Cardiac muscle cell (in vitro differentiated cells and primary cell): ENCODE measurements around the gene RPGRIP1L. TPM values are rescaled to one million over a fixed set of nuclear protein-coding genes. Genes with fewer than 3 reads are reported as not detected.
A peak's percentile ranks its signal among the peaks of the same experiment; 100 is the strongest.

ENCODE experiments used
- DNase-seq, 2 donors: peaks; one replicate each; pipeline versions ENCODE4 v3.0.0 to v3.0.0-alpha.2; 2010 to 2017; ENCODE audit warnings: low read depth in 1 of 2, low spot score in 1 of 2
- H3K27ac ChIP-seq: fragments of 200-600 bp; sonication (generic); 2 replicates; pipeline ENCODE4 v1.5.1; 2016
- H3K27me3 ChIP-seq: fragments of 200-600 bp; sonication (generic); 2 replicates; pipeline ENCODE4 v1.6.0; 2016; ENCODE audit warnings: control low read depth
- H3K36me3 ChIP-seq: fragments of 200-600 bp; sonication (generic); 2 replicates; pipeline ENCODE4 v1.5.1; 2016; ENCODE audit warnings: control low read depth
- H3K4me1 ChIP-seq: fragments of 200-600 bp; sonication (generic); 2 replicates; pipeline ENCODE4 v1.8.1; 2017; ENCODE audit warnings: low read depth, mild to moderate bottlenecking, mixed run types
- H3K4me3 ChIP-seq: fragments of 200-600 bp; sonication (generic); 2 replicates; pipeline ENCODE4 v1.5.1; 2016; ENCODE audit warnings: mild to moderate bottlenecking
- H3K9me3 ChIP-seq: fragments of 200-600 bp; sonication (generic); 2 replicates; pipeline ENCODE4 v1.5.1; 2017; ENCODE audit warnings: low read depth, mild to moderate bottlenecking, control low read depth
- polyA plus RNA-seq: library from polyadenylated mRNA; unstranded; fragments of >200 nt; fragmentation: Nextera tagmentation; extraction: Ambion mirVana; gene quantifications from 2 replicates; pipeline ENCODE4 v1.2.1, GENCODE V29; 2016
- total RNA-seq: library from RNA; depleted of rRNA; stranded (reverse); fragments of >200 nt; gene quantifications from 2 replicates; pipeline ENCODE4 v1.2.3, GENCODE V29; 2016
- TF ChIP-seq, protein P1 (sequence below): IDR thresholded peaks from 2 replicates; pipeline ENCODE4 v1.5.1; 2012; ENCODE audit warnings: low read depth, mild to moderate bottlenecking, low read length

Gene RPGRIP1L
- total and polyA plus RNA-seq, 2 experiments from 2014 or later, result 10.4 to 11.0 TPM

DNA sequence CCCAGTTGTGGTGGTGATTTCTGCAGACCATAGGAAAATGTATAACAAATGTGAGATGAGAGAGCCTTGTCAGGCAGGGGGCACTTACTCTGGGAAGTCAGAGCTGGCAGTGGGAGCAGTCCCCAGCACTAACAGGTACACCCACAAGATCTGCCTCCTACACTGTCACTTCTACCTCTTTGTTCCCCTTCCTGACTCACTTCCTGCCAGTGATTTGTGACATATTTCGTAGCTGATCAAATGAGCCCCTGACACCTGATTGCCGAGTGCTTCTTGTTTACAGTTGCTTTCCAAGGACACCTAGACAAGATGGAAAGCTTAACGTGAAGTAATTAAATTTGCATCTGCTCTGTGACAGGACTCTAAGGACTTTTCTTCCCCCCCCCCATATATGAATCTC, 40.8 kb upstream of the RPGRIP1L start:
- Histone ChIP-seq H3K4me3 (no peak overlapping the region), H3K9me3 (no peaks in the 10 kb centered on the region), H3K27me3 (no peaks in the 10 kb centered on the region), H3K36me3 (no peaks in the 10 kb centered on the region), H3K27ac (no peak overlapping the region), H3K4me1 (peaks cover 15% of the 10 kb centered on the region)
- TF ChIP-seq, protein P1, sequence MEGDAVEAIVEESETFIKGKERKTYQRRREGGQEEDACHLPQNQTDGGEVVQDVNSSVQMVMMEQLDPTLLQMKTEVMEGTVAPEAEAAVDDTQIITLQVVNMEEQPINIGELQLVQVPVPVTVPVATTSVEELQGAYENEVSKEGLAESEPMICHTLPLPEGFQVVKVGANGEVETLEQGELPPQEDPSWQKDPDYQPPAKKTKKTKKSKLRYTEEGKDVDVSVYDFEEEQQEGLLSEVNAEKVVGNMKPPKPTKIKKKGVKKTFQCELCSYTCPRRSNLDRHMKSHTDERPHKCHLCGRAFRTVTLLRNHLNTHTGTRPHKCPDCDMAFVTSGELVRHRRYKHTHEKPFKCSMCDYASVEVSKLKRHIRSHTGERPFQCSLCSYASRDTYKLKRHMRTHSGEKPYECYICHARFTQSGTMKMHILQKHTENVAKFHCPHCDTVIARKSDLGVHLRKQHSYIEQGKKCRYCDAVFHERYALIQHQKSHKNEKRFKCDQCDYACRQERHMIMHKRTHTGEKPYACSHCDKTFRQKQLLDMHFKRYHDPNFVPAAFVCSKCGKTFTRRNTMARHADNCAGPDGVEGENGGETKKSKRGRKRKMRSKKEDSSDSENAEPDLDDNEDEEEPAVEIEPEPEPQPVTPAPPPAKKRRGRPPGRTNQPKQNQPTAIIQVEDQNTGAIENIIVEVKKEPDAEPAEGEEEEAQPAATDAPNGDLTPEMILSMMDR, result no peak
- DNase-seq, result no peak

GRCh38 chr16:53743149-53743566, 39.5 kb upstream of the RPGRIP1L start:
- Histone ChIP-seq H3K27ac (no peak overlapping the region), H3K27me3 (no peaks in the 10 kb centered on the region), H3K4me3 (no peak overlapping the region), H3K36me3 (no peaks in the 10 kb centered on the region), H3K4me1 (peaks cover 15% of the 10 kb centered on the region), H3K9me3 (no peaks in the 10 kb centered on the region)
- DNase-seq, result peak in 1 of 2 donors; percentile 55
- TF ChIP-seq, protein P1, result peak; percentile 80

DNA sequence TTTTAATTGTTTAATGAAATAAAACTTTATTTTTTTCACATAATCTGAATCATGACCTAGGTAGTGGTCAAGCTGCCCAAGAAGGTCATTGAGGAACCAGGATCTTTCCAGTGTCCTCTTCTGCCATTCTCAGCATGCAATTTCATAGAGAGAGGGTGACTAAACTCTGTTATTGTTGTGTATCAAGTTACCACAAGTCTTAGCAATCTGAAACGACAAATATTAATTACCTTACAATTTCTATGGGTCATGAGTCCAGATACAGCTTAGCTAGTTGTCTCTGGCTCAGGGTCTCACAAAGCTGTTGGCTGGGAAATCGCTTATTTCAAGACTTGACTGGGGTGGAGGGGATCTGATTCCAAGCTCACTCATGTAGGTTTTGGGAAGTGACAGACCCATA, 37.9 kb upstream of the RPGRIP1L start:
- Histone ChIP-seq H3K9me3 (no peaks in the 10 kb centered on the region), H3K4me3 (no peak overlapping the region), H3K27ac (no peak overlapping the region), H3K27me3 (no peaks in the 10 kb centered on the region), H3K4me1 (peaks cover 26% of the 10 kb centered on the region), H3K36me3 (no peaks in the 10 kb centered on the region)
- DNase-seq, result no peak
- TF ChIP-seq, protein P1, result no peak

DNA sequence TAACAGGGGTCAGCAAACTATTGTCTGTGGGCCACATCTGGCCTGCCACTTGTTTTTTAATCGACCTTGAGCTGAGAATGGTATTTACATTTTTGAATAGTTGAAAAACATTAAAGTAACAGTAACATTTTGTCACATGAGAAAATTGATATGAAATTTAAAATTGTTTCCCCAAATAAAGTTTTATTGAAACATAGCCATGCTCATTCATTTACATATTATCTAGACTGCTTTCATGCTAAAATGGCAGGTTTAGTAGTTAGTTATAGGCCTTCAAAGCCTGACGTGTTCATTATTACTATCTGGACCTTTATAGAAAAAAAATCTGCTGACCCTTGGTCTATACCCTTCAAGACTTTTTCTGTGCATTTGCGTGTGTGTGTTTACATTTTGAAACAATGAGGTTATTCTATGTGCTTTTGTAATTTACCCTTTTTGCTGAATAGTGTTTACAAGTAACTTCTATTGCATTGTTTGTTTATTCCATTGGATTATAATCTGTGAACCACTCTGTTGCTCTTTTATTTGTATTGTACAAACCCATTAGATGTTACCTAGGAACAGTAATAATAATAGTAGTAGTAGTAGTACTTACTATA, 37.4 kb upstream of the RPGRIP1L start:
- Histone ChIP-seq H3K27ac (no peak overlapping the region), H3K4me3 (no peak overlapping the region), H3K27me3 (no peaks in the 10 kb centered on the region), H3K36me3 (no peaks in the 10 kb centered on the region), H3K4me1 (peaks cover 32% of the 10 kb centered on the region), H3K9me3 (no peaks in the 10 kb centered on the region)
- no peak for DNase-seq
- TF ChIP-seq, protein P1, result no peak

DNA sequence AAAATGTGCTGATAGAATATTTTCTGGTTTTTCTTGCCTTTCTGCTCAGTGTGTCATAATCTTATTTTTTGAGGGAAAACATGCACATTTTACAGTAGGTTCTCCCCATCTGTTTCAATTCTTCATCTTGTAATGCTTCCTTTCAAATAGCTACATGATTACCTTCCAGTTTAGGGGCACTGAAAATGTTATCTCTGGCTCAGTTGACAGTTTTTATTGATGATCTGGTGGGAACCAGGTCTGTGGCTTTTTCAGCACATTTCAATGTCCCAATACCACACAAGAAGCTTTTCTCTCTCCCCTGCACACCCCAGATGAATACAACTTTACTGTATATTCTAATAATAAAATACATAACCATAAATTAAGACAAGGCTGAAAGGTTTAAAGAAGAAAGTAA, 36.8 kb upstream of the RPGRIP1L start:
- TF ChIP-seq, protein P1, result no peak
- H3K4me3 ChIP-seq, result no peak overlapping the region
- H3K4me1 ChIP-seq, result peaks cover 33% of the 10 kb centered on the region
- H3K27ac ChIP-seq, result no peak overlapping the region
- DNase-seq, result no peak
- no peaks in the 10 kb centered on the region for H3K9me3 ChIP-seq
- H3K36me3 ChIP-seq, result no peaks in the 10 kb centered on the region
- no peaks in the 10 kb centered on the region for H3K27me3 ChIP-seq
